Kidney capillary endothelial cell (primary cell): Measurements from ENCODE around the gene RCN2.

Source experiments
- DNase-seq: peaks from one replicate; pipeline ENCODE4 v3.0.0-alpha.2; 2018; ENCODE audit warnings: low spot score

RCN2 gene

GRCh38 chr15:76994496-76994895 lies 62.9 kb downstream of the RCN2 start:
- DNase-seq: no peak

GRCh38 chr15:76994971-76995945 lies 63.7 kb downstream of the RCN2 start, which contains the start of gene PSTPIP1:
Gene PSTPIP1, plus strand, starts transcription at chr15:76995126. Its CDS starts 448 bp downstream, at chr15:76995574.
- no peak for DNase-seq

GRCh38 chr15:76996076-76996525 lies 64.6 kb downstream of the RCN2 start:
- no peak for DNase-seq

GRCh38 chr15:76996526-76997401 lies 65.2 kb downstream of the RCN2 start:
- DNase-seq: peak; percentile 60

- no peak for DNase-seq
Measured at GRCh38 chr15:76998663-76999285, 67.2 kb downstream of the RCN2 start.

- DNase-seq: no peak
Measured at GRCh38 chr15:76999996-77000395, 68.4 kb downstream of the RCN2 start.

GRCh38 chr15:77001351-77001750 lies 69.8 kb downstream of the RCN2 start:
- no peak for DNase-seq

GRCh38 chr15:77001966-77002365 lies 70.4 kb downstream of the RCN2 start:
- no peak for DNase-seq

GRCh38 chr15:77002436-77002835 lies 70.9 kb downstream of the RCN2 start:
- DNase-seq: no peak

- no peak for DNase-seq
Measured at GRCh38 chr15:77002954-77003912, 71.7 kb downstream of the RCN2 start.
